Activated naive CD4-positive, alpha-beta T cell treated with anti-CD3 and anti-CD28 coated beads, Interleukin-2, amount 50 U/mL, for 72 hours (primary cell): ENCODE measurements around the gene CRACR2B. TPM values are rescaled to one million over a fixed set of nuclear protein-coding genes. Genes with fewer than 3 reads are reported as not detected.

ENCODE experiments used
- ATAC-seq, 2 donors: fragments of 150-1000 bp; cut with Tn5 transposase; 2 replicates each; pipeline ENCODE4 v1.10.0; 2021; ENCODE audit warnings: mild to moderate bottlenecking in 2 of 2, moderate library complexity in 2 of 2
- DNase-seq, 2 donors: peaks; one replicate each; pipeline ENCODE4 v3.0.0; 2021 to 2022; ENCODE audit warnings: low spot score in 2 of 2
- H3K27ac Mint-ChIP-seq, 2 donors: one replicate each; pipeline ENCODE4 v1.8.0; 2022; ENCODE audit warnings: mild to moderate bottlenecking in 2 of 2, mixed read lengths in 2 of 2
- H3K36me3 Mint-ChIP-seq, 2 donors: one replicate each; pipeline ENCODE4 v1.8.0; 2022; ENCODE audit warnings: mixed read lengths in 2 of 2
- H3K9me3 Mint-ChIP-seq, 2 donors: one replicate each; pipeline ENCODE4 v1.8.0; 2022; ENCODE audit warnings: mixed read lengths in 2 of 2
- total RNA-seq, 2 donors: library from RNA; stranded (reverse); gene quantifications; one replicate each; pipeline ENCODE4 v1.2.3, GENCODE V29; 2022

The CRACR2B gene
- total RNA-seq, 2 donors from 2014 or later = 0.66 to 1.9 TPM

- Mint-ChIP-seq H3K9me3 (no peaks in the 10 kb centered on the region), H3K36me3 (no peaks in the 10 kb centered on the region), H3K27ac (no peak overlapping the region)
- DNase-seq = no peak
- ATAC-seq = no peak
These were observed 23.4 kb downstream of the CRACR2B start for GRCh38 chr11:850775-851763.

DNA sequence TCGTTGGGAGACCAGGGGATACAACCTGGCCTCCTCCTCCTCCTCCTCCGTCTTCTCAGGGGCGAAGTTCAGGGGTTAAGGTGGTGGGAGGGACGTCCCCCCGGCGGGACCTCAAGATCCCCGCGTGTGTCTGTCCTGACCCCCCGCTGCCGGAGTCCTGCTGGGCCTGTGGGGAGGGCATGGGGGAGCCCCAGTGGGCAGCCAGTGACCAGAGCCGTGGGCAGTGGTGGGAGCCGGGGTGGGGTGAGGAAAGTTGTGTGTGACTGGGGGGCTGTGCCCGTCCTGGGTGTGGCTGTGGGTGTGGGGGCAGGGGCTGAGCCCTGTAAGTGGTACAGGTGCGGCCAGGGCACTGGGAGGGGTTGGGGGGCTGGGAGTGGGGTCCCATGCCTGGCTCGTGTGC lies 25.0 kb downstream of the CRACR2B start:
- DNase-seq = no peak
- Mint-ChIP-seq H3K36me3 (no peaks in the 10 kb centered on the region), H3K27ac (no peak overlapping the region), H3K9me3 (no peaks in the 10 kb centered on the region)
- ATAC-seq = no peak

- Mint-ChIP-seq H3K27ac (no peak overlapping the region), H3K9me3 (no peaks in the 10 kb centered on the region), H3K36me3 (no peaks in the 10 kb centered on the region)
- ATAC-seq (no peak), DNase-seq (no peak)
These were observed 26.1 kb downstream of the CRACR2B start for GRCh38 chr11:853682-854448.

GRCh38 chr11:854601-855329 lies 27.0 kb downstream of the CRACR2B start:
- no peak overlapping the region for H3K27ac Mint-ChIP-seq
- DNase-seq = no peak
- H3K36me3 Mint-ChIP-seq = no peaks in the 10 kb centered on the region
- no peak for ATAC-seq
- no peaks in the 10 kb centered on the region for H3K9me3 Mint-ChIP-seq

GRCh38 chr11:855330-855674 lies 27.6 kb downstream of the CRACR2B start:
- Mint-ChIP-seq H3K27ac (no peak overlapping the region), H3K36me3 (no peaks in the 10 kb centered on the region), H3K9me3 (no peaks in the 10 kb centered on the region)
- no peak for DNase-seq
- no peak for ATAC-seq

DNA sequence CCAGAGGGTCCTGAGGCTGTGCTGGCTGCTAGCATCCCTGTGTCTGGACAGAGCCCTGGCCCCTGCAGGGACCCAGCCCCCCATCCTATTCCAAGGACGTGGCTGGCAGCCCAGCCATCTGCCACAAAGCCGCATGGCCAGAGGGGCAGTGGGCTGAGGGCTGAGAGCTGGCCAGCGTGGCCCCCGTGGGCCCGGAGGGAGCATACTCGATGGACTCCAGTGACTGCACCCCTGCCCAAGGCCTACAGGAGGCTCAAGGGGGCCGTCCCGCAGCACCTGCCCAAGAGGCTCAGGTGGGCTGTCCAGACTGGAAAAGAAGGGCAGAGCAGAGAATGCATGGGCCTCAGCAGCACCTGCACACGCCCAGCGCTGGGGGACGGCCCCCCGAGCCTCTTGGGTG lies 28.1 kb downstream of the CRACR2B start:
- ATAC-seq = no peak
- Mint-ChIP-seq H3K36me3 (no peaks in the 10 kb centered on the region), H3K9me3 (no peaks in the 10 kb centered on the region)

GRCh38 chr11:856397-856796 lies 28.7 kb downstream of the CRACR2B start:
- H3K36me3 Mint-ChIP-seq = no peaks in the 10 kb centered on the region
- DNase-seq (no peak), ATAC-seq (no peak)
- no peak overlapping the region for H3K27ac Mint-ChIP-seq
- H3K9me3 Mint-ChIP-seq = no peaks in the 10 kb centered on the region

More for the DNA sequence above, 28.1 kb downstream of the CRACR2B start:
- H3K27ac Mint-ChIP-seq = no peak overlapping the region
- no peak for DNase-seq

DNA sequence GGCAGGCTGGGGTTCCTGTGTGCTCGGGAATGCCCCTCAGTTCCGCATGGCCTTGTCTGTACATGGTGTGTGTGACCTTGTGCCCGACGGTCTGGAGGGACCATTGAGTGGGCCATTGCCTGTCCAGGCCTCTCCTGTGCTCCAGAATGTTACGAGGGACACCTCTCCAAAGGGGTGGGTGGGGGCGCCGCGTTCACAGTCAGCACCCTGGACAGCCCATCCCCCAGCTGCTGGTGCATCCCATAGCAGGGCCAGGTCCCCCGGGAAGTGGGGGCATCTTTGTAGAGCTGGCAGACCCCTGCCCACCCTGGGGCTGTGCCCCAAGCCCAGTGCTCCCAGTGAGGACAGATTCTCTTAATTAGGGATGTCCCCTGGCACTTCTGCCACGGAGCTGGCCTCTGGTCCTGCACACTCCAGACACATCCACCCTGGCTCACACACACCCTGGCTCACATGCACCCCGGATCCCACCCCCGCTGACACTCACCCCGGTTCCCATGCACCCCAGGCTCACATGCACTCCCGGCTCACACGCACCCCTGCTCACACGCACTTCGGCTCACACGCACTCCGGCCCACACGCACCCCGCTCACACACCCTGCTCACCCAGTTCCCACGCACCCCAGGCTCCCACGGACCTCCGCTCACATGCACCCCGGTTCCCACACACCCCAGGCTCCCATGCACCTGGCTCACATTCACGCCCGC lies 30.5 kb downstream of the CRACR2B start:
- ATAC-seq (no peak), DNase-seq (no peak)
- H3K36me3 Mint-ChIP-seq = no peaks in the 10 kb centered on the region
- H3K9me3 Mint-ChIP-seq = no peaks in the 10 kb centered on the region
- H3K27ac Mint-ChIP-seq = no peak overlapping the region

- H3K36me3 Mint-ChIP-seq = no peaks in the 10 kb centered on the region
- ATAC-seq = no peak
- no peak for DNase-seq
- no peaks in the 10 kb centered on the region for H3K9me3 Mint-ChIP-seq
- no peak overlapping the region for H3K27ac Mint-ChIP-seq
These were observed 31.1 kb downstream of the CRACR2B start for GRCh38 chr11:858762-859339.

DNA sequence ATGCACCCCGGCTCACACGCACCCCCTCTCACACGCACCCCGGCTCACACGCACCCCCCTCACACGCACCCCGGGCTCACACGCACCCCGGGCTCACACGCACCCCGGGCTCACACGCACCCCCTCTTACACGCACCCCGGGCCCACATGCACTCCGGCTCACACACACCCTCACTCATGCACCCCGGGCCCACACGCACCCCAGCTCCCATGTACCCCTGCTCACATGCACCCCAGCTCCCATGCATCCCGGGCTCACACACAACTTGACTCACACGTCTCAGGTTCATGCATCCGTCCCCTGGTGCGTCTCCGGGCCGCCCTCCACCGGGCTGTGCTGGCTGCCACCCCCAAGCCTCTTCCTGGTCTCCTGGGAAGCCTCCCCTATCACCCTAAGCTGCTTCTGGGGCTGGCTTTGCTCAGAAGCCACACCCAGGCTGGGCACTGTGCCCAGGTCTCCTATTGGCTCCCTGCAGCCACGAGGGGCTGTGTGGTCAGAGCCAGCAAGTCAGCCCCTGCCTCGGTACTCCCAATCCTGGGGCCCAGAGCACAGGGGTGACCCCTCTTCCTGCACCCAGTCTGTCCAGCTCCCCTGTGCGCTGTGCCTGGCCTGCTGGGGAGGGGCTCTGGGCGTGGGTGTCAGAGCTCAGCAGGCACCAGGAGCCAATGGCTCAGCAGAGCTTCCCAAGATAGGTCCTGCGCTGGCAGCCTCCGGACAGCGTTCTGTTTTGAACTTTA lies 31.8 kb downstream of the CRACR2B start:
- DNase-seq = no peak
- peak in 1 of 2 donors; percentile 15 for ATAC-seq
- Mint-ChIP-seq H3K9me3 (no peaks in the 10 kb centered on the region), H3K27ac (no peak overlapping the region), H3K36me3 (no peaks in the 10 kb centered on the region)

DNA sequence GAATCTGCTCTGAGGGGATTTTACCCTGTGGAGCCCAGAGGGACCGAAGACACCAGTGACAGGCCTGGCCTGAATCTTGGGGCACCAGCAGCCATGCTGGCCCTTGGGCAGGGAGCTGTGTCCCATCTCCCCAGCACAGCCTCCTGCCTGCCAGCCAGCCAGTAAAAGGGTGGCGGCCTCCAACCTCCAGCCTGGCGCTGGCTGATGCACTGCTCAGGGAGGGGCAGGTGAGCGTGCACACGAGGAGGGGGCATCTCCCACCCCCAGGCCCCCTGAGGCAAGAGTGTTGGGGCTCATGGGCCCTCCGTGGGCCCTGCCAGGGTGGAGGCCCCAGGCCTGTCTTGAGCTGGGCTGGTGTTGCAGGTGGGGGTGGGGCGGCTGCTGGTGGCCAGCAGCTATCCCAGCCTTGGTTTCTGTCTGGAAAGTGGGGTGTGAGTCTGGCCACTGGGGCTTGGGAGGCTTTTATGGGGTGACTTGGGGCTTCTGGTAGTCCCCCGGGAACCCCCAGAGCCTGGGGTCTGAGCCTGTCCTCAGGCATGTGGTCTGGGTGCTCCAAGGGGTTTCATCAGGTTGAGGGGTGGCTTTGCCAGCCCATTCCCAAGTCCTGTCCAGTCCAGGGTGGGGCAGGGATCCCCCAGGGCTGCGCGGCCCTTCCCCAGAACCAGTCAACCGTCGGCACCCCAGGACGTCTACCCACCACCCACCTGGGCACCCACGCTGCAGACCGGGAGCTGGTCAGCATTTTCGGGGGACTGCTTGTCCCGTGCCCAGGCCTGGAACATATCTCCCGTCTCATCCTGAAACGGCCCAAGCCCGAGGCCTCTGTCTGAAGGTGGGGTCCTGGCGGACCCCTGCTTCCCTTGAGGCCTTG lies 32.8 kb downstream of the CRACR2B start:
- no peak for DNase-seq
- H3K36me3 Mint-ChIP-seq = no peaks in the 10 kb centered on the region
- no peak for ATAC-seq
- H3K9me3 Mint-ChIP-seq = no peaks in the 10 kb centered on the region
- peak overlapping the region; percentile 57 to 90 for H3K27ac Mint-ChIP-seq

DNA sequence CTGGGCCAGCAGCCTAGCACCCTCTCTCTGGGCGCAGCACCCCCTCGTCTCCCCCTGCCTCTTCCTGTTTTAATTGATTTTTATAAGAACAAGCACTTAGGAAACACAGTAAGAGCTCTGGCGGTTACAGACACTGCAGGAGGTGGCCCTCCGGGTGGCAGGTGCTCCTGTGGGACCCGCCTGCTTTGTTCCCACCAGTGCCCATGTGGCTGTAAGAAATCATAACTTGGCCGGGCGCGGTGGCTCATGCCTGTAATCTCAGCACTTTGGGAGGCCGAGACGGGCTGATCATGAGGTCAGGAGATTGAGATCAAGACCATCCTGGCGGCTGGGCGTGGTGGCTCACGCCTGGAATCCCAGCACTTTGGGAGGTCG lies 33.4 kb downstream of the CRACR2B start:
- Mint-ChIP-seq H3K36me3 (no peaks in the 10 kb centered on the region), H3K9me3 (no peaks in the 10 kb centered on the region), H3K27ac (peak overlapping the region; percentile 57 to 90)
- no peak for DNase-seq
- no peak for ATAC-seq

DNA sequence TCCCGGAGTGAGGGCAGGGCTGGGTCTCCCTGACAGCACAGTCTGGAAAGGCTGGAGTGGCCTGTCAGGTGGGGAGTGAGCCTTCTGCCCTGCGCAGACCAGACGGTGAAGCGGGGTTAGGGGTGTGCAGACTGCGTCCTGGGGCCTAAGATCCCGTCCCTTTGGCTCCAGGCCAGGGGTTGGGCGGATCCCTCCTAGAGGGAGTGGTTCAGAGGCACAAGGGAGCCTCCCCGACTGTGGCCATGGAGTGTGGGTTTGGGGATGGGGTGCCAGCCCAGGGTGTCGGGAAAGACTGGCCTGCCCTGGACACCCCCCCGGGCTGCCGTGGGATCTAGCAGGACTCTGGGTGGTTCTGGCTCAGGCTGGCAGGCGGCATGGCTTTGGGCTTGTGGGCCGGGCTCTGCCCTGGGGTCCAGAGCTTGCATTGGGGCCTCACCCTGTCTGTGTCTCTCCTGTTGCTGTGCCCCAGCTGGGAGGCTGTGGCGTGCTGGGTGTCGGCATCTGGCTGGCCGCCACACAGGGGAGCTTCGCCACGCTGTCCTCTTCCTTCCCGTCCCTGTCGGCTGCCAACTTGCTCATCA lies 34.5 kb downstream of the CRACR2B start:
- Mint-ChIP-seq H3K9me3 (no peaks in the 10 kb centered on the region), H3K36me3 (no peaks in the 10 kb centered on the region), H3K27ac (peak overlapping the region; percentile 57 to 79)
- DNase-seq (no peak), ATAC-seq (no peak)

DNA sequence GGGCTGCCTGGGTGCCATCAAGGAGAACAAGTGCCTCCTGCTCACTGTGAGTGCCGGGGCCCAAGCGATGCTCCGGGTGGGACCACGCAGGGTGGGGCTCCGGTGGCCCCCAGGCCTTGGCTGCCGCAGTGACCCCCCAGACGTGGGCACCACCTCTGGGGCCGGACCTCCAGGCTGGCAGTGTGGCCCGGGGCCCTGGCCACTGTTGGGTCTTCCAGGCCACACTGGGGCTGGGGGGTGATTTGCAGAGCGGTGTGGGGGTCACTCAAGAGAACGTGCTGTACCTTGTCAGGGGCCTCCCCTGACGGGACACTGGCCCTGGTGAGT lies 34.9 kb downstream of the CRACR2B start:
- no peaks in the 10 kb centered on the region for H3K36me3 Mint-ChIP-seq
- H3K9me3 Mint-ChIP-seq = no peaks in the 10 kb centered on the region
- no peak for ATAC-seq
- no peak overlapping the region for H3K27ac Mint-ChIP-seq
- DNase-seq = no peak
